GM18526 (cell line): ENCODE results near the gene BCKDHB.

ENCODE experiments used
- POLR2A ChIP-seq: IDR thresholded peaks from 3 replicates; pipeline ENCODE4 v1.6.1; 2011; ENCODE audit not compliant: insufficient read length; ENCODE audit errors: extremely low read depth

BCKDHB gene

GRCh38 chr6:80217794-80218193 is 111.3 kb downstream of the BCKDHB start:
- no peak for TF ChIP-seq POLR2A

GRCh38 chr6:80223743-80224212 is 117.3 kb downstream of the BCKDHB start:
- no peak for TF ChIP-seq POLR2A

- TF ChIP-seq POLR2A, result no peak
Measured at GRCh38 chr6:80226151-80226550, 119.7 kb downstream of the BCKDHB start.

- no peak for TF ChIP-seq POLR2A
Measured at GRCh38 chr6:80226699-80227098, 120.2 kb downstream of the BCKDHB start.

- no peak for TF ChIP-seq POLR2A
Measured at GRCh38 chr6:80227545-80228105, 121.2 kb downstream of the BCKDHB start.

GRCh38 chr6:80233262-80233661 is 126.8 kb downstream of the BCKDHB start:
- TF ChIP-seq POLR2A, result no peak

- TF ChIP-seq POLR2A, result no peak
Measured at GRCh38 chr6:80233958-80234357, 127.5 kb downstream of the BCKDHB start.

- TF ChIP-seq POLR2A, result no peak
Measured at GRCh38 chr6:80234401-80234800, 127.9 kb downstream of the BCKDHB start.

GRCh38 chr6:80234908-80235307 is 128.4 kb downstream of the BCKDHB start:
- TF ChIP-seq POLR2A, result no peak

GRCh38 chr6:80235647-80236046 is 129.2 kb downstream of the BCKDHB start:
- no peak for TF ChIP-seq POLR2A

- TF ChIP-seq POLR2A, result no peak
Measured at GRCh38 chr6:80245043-80245442, 138.6 kb downstream of the BCKDHB start.

GRCh38 chr6:80249897-80250296 is 143.4 kb downstream of the BCKDHB start:
- no peak for TF ChIP-seq POLR2A

GRCh38 chr6:80250391-80250997 is 144.0 kb downstream of the BCKDHB start:
- no peak for TF ChIP-seq POLR2A

GRCh38 chr6:80251321-80251720 is 144.8 kb downstream of the BCKDHB start:
- no peak for TF ChIP-seq POLR2A

GRCh38 chr6:80254716-80255115 is 148.2 kb downstream of the BCKDHB start:
- no peak for TF ChIP-seq POLR2A

- TF ChIP-seq POLR2A, result no peak
Measured at GRCh38 chr6:80256691-80257090, 150.2 kb downstream of the BCKDHB start.

- no peak for TF ChIP-seq POLR2A
Measured at GRCh38 chr6:80259118-80259517, 152.6 kb downstream of the BCKDHB start.
